SH-SY5Y (cell line): ENCODE results near the gene TSPAN14.

ENCODE experiments used
- GATA2 ChIP-seq: IDR thresholded peaks from 2 replicates; pipeline ENCODE4 v1.6.1; 2011; ENCODE audit warnings: mild to moderate bottlenecking, low read depth, low read length
- GATA3 ChIP-seq: IDR thresholded peaks from 2 replicates; pipeline ENCODE4 v1.6.1; 2011; ENCODE audit warnings: low read depth, mild to moderate bottlenecking, low read length, moderate library complexity

The TSPAN14 gene

DNA sequence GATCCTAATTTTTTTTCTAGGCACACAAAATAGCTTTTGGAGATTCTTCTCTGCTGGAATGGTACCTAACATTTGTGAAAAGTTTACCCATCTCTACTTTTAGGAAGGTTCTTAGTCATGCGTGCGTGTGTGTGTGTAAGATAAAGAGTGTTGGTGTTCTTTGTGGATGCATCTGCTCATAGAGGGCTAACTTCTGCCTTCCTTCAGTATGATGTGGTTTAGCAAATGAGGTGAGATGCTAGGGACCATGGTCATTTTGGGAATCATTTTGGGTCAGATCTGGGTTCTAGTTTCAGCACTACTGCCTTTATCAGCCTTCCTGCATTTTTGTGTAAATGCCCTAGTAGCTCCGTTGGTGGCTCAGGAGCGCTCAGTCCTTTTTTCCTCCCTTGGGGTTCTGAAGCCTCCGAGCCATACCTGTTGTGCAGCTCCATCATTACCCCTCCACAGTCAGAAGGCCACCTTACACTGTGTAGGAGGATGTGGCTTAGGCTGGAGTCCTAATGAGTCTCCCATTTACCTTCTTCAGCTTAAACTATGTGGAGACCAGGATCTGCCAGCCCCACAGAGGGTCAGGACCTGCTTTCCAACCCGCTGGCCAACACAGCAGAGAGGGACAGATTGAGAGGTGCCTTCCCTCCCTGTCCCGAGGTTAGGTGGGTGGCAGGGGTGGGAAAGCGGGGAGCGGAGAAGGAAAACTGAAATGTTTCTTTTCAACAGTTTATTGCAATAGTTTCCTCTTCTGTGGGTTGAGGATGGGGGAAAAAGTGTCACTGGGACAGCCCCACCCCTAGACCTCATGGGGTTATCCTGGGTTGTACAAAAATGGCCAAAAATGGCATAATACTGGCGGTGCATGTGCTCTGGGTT is 31.2 kb downstream of the TSPAN14 start:
- no peak for TF ChIP-seq GATA2

DNA sequence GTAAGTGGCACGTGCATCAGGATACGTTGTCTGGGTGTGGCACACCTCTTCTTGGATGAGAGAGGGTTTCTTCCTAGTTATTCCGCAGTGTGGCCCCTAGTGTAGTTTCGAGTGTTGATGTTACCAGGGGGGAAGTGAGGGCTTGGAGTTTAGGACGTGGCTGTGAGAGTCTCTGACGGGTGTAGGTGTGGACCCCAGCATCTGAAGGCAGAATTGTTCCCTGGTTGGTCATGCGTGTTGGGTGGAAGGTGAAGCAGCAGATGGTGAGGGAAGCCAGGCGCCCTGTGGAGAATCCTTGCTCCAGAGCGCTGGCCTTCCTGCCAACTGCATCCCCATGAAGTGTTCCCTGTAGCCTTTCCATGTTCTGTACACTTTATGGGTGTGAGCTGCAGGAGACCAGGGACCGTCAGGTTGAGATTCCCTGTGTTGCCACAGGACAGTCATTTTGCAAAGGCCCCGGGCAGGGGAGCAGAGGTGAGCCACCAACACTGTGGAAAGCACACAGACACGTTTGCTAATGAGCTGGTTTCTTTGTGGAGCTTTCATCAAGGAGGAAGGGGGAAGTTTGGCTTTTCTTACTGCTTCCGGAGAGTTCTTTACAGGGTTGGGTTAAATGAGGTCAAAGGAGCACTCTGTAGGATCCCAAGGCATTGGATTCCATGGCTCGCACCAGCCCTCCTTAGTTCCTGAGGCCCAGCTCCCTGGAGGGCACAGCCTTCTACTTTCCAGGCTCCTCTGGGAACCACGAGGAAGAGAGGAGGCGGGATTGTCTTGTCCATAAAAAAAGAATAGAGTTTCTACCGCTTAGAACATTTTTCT is 32.0 kb downstream of the TSPAN14 start:
- TF ChIP-seq GATA3 (no peak), GATA2 (no peak)

DNA sequence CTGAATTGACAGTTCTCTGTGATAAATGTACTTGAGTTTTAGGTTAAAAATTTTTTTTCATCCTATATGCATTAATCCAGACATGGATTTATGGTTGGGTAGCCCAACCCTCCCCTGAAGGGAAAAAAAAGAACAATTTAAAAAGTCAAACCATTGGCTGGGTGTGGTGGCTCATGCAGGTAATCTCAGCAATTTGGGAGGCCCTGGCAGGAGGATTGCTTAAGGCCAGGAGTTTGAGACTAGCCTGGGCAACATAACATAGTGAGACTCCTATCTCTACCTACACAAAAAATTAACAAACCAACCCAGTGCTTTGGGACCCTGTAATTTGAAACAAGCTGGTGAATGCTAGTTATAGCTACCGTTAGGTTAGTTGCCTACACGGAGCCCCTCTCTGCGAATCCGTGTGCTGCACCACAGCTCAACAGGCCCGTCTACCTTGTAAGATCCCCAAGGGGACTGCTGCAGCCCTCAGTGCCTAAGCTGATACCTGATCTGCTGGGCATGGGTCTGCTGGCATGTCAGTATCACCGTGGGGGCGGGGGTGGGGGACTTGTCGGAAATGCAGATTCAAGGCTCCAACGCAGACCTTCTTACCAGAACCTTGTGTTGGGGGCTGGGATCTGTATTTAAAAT is 32.8 kb downstream of the TSPAN14 start:
- TF ChIP-seq GATA3 (no peak), GATA2 (no peak)

DNA sequence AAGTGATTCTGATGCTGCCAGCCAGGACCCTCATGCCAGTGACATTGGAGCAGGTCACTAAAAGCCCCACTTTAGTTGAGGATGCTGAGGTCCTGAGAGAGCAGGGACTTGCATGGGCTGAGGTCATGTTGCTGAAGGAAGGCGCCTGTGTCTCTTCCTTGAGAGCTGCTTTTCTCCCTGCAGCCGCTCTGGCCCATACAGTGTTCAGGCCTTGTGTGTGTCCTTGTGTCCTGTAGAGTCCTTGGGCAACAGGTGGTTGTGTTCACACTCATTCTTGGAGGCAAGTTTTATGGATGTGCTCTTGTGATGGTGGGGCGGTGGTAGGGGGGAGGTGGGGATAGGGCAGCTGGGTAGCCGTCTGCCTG is 33.3 kb downstream of the TSPAN14 start:
- TF ChIP-seq GATA2 (no peak), GATA3 (no peak)

DNA sequence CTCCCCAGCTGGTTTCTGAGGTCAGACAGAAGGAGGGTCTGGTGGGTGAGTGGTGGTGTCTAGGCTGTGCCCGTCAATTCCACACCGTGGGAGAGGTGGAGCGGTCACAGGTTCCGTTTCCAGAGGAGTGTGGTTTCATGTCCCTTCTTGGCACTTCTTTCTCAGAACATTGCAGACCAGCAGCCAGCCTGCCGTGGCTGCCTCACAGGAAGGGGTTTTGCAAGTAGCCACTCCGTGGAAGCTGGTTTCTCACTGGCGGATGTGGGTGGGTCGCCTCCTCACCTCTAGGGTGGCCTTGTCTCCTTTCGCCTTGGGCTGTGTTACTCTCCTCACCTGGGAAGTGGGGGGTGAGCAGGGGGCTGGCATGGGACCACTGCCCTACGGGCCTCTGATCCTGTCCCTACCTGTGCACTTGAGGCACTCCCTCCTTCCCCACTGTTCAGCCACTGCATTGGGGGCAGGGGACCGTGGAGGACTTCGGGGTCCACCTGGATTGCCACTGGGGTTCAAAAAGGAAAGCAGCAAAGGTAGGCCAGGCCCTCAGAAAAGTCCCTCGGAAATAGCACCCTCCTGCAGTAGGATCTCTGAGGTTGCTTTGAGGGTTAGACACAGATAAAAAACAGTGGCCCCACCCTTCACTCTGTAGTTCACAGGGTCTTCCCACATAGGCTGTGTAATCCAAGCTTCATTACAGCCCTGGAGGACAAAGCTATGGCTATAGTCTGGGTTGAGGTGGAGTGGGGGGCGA is 33.9 kb downstream of the TSPAN14 start:
- TF ChIP-seq GATA3: no peak
- TF ChIP-seq GATA2: no peak

DNA sequence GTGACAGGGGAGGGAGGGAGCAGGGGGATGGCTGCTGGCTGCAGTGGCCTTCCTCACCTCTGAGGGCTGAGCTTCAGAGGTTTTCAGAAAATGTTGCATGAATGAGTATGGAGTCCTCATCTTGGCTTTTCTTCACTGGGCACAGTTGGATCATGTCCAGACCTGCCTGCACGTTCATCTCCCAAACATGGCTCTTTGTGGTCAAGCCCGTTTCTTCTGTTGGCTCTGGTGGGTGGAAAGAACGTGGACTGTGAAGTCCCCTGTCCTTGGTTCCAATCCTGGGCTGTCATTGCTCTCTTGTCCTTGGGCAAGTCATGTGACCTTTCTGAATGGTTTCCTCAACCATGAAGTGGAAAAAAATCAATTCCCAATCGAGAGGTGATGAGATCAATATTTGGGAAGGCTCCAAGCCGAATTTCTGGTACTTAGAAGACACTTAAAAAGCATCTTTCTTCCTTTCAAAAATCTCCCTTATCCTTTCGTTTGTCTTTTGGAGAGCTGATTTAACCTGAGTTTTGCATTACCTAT is 34.5 kb downstream of the TSPAN14 start:
- TF ChIP-seq GATA2 (no peak), GATA3 (no peak)

DNA sequence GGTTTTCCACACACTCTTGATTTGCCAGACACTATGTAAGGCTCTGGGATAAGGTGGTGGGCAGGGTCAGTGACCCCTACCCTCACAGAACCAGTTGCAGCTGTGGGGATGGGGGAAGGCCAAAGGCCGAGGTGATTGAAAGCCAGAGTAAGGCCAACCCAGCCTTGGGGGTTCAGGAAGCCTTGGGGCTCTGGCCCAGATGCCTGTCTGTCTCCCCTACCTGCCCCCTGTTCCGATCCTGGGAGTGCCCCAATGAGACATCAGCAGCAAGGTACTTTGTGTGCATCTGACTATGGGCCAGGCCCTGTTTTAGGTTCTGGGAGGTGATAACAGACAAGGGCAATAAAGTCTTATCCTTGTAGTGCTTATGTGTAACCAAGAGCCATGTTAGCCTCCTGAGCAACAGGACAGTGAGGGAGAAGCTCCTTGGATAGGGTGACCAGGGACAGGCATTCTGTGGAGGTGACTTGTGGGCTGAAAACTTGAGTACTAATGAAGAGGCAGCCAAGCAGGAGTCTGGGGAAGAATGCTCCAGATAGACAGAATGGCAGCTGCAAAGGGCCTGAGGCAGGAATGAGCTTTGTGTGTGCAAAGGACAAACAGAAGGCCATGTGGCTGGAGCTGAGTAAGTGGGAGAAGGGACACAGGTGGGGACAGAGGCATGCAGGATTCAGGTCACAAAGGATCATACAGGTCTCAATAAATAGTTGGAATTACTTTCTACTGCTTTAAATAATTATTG is 35.4 kb downstream of the TSPAN14 start:
- TF ChIP-seq GATA2: no peak
- no peak for TF ChIP-seq GATA3

DNA sequence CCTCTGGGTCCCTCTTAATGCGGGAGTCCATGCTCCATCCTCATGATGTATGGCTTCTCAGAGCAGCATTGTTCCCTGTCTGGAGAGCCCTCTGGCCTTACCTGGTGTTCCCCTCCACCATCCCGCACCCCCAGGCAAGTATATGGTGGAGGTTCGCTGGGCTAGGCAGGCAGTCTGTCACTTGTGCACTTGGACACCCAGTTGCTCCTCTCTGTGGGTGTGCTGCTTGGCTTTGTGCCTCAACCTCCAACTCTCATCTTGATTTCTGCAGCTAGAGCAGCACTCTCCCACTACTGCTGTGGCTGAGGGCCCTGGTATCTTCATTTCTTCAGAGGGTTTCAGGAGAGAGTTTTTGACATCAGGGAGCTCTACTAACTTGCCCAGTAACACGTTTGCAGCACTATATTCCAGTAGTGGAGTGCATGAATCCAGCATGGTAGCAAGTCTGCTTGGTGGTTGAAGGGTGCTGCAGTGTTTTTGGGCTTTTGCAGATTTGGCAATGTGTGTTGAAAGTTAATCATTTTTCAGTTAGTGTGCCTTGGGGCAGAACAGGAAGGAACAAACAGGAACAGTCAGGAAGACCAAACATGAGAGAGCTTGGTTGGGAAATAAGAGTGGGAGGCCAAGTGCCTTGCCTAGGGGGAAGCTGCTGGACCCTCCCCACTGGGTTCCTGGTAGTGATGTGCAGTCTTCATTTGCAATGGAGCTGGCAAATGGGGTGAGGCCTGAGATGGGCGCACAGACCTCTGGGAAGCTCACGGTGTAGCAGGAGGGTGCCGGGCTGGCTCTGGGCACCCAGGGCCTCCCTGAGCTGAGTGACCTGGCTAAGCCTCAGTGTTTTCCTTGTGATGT is 37.4 kb downstream of the TSPAN14 start:
- TF ChIP-seq GATA2 (no peak), GATA3 (no peak)

DNA sequence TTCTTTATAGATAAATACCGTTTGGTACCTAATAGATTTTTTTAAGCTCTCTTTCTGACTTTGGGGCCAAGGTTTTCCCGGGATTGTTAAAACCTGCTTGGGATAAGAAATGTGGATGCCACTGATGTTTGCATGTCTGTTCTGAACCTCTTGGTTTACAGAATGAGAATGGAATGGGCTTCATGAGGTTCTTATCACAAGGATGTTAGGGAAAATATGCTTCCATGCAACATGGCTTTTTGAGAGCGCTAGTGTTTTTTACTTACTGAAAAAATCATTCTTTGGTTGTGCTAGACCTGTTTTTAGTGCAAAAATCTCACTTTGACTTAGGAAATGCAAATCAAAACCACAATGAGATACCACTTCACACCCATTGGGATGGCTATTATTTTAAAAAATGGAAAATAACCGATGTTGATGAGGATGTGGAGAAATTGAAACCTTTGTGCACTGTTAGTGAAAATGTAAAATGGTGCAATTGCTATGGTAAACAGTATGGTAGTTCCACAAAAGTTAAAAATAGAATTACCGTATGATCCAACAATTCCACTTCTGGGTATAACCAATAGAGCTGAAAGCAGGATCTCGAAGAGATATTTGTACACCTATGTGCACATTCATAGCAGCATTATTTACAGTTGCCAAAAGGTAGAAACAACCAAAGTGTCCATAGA is 38.9 kb downstream of the TSPAN14 start:
- no peak for TF ChIP-seq GATA2
- no peak for TF ChIP-seq GATA3

DNA sequence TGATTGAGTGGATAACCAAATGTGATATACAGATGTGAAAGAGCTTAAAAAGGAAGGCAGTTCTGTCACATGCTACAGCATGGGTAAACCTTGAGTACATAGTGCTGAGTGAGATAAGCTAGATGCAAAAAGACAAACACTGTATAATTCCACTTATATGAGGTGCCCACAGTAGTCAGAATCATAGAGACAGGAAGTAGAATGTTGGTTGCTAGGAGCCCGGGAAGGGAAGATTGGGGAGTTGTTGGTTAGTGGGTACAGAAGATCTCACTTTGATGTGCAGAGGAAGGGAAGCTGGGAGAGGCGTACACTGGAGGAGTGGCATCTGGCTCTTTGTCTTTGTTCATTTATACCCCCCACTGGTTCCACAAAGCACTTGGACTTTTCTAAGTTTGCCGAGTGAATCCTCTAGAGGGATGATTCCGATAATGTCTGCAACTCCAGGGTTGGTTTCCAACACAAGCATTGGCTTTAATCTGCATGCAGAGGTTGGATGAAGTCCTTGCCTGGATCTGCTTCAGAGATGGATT is 39.5 kb downstream of the TSPAN14 start:
- TF ChIP-seq GATA3 (no peak), GATA2 (no peak)

DNA sequence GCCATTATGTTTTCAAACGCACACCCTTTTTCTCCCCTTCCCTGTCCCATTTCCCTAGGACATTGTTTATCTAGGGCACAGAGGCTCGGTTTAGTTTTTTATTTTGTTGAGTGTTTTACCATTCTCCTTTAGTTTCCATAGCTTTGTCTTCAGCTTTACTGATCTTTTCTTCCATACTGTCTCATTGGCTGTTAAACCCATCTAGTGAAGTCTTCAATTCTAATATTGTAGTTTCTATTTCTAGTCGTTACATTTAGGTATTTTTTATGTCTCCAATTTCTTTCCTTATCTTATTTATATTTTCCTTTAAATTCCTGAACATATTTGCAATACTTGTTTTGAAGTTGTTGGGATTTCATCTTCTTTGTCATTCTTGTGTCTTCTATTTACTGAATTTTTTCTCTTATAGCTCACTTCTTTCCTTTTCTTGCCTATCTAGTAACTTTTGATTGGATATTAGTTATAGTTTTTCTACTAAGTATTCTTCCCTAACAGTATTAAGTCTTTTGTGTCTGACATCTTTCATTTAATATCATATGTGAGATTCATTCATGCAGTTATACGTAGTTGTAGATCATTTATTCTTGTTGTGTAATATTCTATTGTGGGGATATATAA is 42.6 kb downstream of the TSPAN14 start:
- TF ChIP-seq GATA2 (no peak), GATA3 (no peak)
